NB4 (cell line): ENCODE measurements around the gene ATXN1.

ENCODE experiments used
- CTCF ChIP-seq: IDR thresholded peaks from one replicate; pipeline ENCODE4 v1.5.1; 2012; ENCODE audit warnings: low read depth, low read length
- MYC ChIP-seq: IDR thresholded peaks from 2 replicates; pipeline ENCODE4 v1.6.1; 2011; ENCODE audit warnings: low read depth, low read length

GRCh38 chr6:16768477-16768830 lies 7.2 kb upstream of the ATXN1 start:
- TF ChIP-seq CTCF, result no peak
- no peak for TF ChIP-seq MYC
